Activated naive CD8-positive, alpha-beta T cell treated with anti-CD3 and anti-CD28 coated beads, Interleukin-2, amount 50 U/mL, for 16 hours (primary cell): ENCODE data around the gene IL36RN.

Source experiments
- DNase-seq: peaks from one replicate; pipeline ENCODE4 v3.0.0-alpha.2; 2020; ENCODE audit warnings: low read depth, low spot score

IL36RN gene

DNA sequence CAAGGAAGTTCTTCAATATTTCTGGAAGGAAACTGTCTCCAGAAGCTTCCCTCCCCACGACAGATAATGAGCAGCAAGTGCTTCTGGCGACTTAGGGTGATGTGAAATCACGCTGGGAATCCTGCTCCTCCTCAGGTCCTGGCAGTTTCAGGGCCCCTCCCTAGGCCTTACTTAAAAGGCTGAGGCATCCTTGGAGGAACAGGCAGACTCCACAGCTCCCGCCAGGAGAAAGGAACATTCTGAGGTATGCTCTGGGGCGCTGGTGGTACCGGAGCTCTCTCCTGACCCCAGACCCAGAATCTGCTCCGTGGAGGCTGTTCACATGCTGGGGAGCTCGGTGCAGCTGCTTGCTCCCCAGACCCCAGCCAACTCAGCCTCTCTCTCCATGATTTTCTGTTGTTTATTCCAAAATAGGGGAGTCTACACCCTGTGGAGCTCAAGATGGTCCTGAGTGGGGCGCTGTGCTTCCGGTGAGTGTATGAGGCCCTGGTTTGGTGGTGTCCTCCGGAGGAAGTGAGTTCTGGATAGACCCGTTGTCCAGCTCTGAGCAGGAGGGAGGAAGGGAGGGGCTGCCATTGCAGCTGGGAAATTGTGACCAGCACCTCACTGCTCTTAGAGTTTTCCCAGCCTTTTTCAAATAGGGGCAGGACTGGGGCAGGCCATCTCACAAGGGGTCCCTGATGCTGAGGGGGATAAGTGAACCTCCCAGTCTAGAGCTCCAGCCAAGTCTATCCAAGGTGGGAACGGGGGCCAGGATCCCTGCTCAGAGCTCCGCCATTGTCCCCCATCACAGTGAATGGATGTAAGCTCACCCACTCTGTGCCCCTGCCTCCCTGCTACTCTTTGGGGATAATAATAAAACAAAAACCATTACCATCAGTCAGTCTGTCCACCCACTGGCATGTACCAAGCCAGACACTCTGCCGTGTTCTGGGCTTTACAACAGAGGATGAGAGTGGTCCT, at the start of gene IL36RN:
TSS of gene IL36RN (plus strand) at position 201 of the 963 bp plus-strand sequence. CDS start at position 442, 241 bp downstream.
- no peak for DNase-seq

DNA sequence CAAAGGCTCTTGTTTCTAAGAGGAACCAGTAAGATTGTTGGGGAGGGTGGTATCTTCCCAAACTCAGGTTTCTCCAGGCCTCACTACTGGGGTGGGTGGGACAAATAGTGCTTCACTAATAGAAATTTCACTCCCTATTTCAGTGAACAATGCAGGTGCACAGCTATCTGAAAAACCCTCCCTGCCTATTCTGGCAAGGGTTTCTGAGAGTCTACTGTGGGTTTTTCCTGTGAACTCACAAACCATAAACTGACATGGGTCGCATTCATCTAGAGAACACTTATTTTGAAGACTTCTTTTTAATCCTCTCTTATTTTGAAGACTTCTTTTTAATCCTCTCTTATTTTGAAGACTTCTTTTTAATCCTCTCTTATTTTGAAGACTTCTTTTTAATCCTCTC, 49.4 kb upstream of the IL36RN start:
- DNase-seq: no peak

DNA sequence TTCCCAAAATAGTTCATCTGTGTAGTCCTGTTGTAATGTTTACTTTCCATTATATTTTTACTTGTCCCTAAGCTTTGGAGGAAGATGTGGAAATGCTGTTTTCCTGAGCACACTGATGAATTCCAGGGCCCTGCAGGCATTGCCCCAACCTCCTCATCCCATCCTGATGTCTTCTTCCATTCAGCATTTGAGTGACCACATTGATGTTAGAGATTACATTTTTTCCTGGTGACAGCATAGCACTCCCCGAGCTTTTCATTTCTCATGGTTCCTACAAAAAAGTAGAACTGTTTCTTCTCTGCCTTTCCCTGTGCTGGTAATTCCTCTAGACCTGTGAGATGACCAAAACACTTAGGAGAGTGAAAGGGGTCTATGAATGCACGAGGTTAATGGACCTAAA, 48.9 kb upstream of the IL36RN start:
- no peak for DNase-seq

DNA sequence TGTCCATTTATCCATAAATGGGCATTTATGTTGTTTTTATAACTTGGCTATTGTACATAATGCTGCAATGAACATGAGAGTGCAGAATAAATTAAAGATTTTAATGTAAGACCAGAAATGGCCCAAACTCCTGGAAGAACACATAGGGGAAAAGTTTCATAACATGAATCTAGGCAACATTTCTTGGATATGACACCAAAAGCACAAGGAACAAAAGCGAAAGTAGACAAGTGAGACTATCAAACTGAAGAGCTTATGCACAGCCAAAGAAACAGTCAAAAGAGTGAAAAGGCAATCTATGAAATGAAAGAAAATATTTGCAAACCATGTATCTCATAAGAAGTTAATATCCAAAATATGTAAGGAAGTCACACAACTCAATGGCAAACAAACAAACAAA, 47.9 kb upstream of the IL36RN start:
- DNase-seq: no peak

DNA sequence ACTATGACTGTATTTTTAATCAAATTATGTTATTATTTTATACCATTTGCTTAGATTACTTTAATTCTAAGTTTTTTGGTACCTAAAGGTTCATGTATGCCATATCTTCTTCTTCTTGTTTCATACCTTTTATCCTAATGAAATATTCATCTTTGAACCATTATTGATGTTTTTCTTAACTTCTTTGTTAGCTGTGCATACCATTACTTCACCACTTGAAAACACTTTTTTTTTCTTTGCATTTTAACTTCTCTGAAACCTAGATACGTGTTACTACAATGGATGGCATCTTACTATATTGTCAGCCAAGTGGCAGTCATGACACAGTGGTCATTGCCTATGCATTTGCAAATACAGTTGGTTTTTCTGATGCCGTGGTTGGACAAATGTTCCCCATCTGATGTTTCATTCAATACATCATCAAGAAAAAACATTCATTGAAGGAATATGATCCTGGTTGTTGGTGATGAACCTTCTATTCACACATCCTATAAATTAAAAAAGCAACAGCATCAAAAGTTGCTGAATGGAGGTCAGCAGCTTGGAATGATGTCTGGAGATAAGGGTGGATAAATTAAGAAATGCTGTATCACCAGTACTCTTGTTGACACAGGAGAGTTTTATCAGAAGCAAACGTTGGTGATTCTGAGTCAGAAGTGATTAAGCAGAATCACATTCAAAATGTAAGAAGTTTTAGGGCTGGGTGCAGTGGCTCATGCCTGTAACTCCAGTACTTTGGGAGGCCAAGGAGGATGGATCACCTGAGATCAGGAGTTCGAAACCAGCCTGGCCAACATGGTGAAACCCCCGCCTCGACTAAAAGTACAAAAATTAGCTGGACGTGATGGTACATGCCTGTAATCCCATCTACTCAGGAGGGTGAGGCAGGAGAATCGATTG, 46.3 kb upstream of the IL36RN start:
- no peak for DNase-seq

DNA sequence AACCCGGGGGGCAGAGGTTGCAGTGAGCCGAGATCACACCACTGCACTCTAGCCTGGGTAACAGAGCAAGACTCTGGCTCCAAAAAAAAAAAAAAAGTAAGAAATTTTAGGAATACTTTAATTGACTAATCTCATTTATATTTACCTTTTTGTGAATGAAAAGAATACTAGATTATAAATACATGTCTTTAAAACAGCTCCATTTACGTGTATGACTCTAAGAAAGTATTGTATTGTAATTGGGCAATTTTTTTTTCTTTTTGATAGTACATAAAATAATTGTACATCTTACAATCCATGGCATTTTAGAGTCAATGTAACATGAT, 45.7 kb upstream of the IL36RN start:
- no peak for DNase-seq

DNA sequence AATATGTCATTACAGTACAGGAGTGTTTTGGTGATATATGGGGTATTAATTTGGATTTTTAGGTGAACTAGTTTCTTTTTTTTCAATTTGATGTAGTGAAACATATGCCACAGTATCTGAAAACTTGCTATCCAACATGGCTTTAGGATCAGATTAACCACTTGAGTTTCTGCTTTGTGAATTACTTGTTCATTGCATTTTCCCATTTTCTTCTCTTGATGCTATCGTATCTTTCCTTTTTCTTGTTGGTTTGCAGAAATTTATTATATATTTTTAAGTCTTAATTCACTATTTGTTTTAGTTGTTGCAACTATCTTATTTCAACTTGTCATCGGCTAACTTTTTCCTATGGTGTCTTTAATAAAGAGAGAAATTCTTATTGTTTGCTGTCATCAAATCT, 44.9 kb upstream of the IL36RN start:
- DNase-seq: no peak

DNA sequence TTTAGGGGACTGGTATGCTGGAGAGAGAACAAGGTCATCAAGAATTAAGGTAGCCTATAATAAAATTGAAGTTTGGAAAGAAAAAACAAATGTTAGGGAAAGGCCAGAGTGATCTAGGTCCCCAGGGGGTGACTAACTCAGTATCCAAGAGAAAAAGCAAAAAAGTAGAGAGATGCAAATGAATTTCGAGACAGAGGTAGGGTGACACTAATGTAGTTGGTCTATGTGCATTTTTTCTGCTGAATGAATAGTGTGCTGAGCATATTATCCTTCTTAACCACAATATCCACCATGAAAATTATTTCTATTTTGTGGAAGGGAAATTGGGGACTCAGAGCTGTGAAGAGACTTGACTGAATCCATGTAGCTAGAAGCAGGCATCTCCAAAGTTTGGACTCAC, 44.0 kb upstream of the IL36RN start:
- no peak for DNase-seq

DNA sequence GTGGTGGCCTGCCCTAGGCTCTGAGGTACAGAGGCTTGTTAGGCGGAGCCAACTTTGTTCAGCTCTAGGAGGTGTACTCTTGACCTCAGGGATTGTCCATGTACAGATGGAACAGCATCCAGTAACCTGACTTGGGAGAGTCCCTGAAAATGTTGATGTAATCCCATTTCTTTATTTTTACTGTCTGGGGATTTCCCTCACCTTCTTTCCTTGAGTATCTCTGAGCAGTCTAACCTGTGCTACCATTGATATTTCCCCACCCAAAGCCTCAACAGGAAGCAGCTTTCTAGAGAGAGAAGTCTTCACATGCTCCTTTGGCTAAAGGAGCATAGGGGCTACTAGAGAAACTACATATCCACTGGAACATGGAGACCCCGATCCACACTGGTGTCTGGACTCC, 43.3 kb upstream of the IL36RN start:
- no peak for DNase-seq

DNA sequence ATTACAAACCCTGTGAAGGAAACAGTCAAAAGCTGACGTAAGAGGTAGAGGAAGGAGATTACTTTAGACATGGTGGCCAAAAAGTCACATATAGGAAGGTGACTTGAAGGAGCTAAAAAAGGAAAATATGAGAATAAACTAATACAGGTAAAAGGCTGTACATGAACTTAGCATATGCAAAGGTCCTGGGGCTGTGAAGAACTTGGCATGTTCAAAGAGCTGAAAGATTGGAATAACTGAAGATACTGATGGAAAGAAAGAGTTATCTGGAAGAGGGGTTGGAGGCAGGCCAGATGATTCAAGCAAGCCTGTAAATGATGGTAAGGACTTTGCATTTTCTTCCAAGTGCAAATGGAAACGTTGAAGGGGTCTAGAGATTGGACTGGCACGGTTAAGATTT, 40.5 kb upstream of the IL36RN start:
- DNase-seq: no peak

DNA sequence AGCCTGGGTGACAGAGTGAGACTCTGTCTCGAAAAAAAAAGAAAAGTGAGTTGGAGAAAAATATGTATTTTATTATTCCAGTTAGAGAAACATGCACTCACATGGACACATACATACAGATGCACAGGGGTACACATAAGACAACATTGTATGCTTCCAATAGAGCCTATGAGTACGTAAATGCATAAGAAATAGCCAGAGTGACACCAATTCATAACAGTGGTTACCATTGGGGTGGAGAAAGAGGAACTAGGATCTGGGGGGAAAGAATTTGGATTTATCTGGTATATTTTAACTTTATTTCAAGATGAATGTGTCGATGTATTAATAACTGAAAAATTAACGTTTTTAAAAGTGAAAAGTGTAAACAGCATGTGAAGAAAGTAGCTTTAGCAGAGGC, 37.7 kb upstream of the IL36RN start:
- no peak for DNase-seq

DNA sequence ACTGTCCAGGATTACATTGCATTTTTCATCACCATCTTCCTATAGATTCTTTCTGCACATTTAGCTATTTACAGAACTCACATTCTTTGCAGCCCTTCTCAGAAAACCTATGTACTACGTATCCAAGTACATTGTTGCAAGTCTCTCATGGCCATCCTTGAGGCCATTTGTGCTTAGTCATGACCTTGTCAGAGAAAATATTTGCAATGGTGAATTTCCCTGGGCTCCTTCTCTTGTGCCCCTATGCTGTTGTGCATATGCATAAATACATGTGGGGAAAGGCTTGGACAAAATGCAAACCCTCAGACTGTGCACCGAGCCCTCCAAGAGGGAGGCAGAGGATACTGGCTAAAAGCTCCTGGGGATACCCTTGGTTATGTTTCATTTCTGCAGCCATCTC, 34.2 kb upstream of the IL36RN start:
- no peak for DNase-seq

DNA sequence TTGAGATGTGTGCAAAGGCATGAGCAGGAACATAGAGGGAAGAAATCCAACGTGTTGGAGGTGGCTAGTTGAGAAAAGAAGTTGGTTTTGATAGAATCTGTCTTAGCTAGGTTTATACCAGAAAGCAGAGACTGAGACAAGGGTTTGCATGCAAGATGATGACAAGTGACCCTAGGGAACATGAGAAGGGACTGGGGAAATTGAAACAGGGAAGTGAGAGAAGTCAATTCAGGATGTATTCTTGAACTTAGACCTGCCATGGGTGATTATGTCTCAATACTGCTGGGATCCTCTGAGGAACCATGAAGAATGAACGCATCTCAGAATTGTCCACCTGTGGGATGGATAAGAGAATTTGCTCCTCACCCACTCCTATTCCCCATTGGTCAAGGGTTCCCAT, 33.3 kb upstream of the IL36RN start:
- DNase-seq: no peak

DNA sequence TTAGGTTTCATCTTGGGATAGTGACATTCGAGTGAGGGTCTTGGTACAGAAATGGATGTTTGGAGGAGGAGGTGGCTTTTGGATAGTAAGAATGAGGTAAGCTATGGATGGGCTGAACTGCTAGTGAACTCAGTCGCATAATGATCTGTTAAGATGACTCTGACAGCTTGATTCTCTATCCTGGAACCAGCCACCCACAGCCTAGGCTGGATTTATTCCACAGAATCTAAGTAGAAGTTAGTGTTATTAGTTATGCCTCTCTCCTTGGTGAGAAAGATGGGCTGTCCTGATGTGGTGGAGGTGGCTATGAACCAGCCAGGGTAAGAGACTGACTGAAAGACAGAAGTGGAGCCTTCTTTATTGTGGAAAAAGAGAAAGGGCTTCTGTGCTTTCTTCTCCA, 31.3 kb upstream of the IL36RN start:
- DNase-seq: no peak

DNA sequence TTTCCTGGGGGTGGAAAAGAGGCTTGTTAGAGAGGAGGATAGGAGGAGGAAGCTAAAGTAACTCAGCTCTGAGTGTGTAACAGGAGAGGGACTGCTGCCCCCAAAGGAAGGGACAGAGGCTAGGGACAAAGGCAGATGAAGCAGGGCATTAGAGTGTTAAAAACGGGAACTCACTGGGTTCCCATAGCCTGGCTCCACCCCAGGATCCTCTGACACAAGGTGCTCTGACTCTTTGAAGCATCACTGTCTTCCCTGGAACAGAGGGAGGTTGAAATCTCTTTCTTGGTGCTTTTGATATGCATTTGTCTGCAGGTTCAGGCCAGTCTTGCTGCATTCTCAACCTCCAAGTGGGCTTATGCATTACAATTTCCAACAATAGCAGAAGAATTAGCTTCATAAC, 30.9 kb upstream of the IL36RN start:
- DNase-seq: no peak

DNA sequence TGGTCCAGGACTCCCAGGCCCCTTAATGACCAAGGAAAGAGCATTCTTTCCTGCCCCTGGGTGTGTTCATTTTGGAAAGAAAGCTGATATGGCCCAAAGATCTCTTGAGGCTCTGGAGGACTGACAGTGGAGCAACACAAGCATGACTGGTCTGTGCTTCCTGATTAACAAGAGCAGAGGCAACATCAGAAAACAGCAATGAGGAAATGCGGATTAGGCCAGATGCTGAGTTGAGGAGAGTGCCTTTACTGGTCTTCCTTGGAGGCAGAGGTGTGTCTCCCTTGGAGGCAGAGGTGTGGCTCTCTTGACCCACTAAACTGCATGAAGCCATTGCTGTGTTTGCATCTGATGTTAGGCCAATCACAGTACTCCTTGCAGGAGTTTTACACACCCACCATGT, 26.3 kb upstream of the IL36RN start:
- DNase-seq: no peak

DNA sequence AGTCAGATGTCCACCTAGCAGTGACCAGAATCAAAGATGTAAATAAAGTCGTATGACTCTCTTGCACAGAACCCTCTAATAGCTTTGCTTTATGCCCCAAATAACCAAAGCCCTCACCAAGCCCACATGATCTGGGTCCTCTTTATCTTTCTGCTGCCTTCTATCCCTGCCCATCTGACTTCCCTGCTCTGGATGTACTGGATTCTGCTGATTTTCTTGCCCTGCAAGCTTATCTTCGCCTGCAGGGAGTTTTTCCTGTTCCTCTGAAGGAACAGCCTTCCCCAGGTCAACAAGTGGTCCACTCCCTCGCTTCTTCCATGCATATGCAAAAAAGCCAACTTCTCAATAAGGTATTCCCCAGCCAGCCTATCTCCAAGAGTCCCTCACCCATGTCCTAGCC, 25.0 kb upstream of the IL36RN start:
- no peak for DNase-seq

DNA sequence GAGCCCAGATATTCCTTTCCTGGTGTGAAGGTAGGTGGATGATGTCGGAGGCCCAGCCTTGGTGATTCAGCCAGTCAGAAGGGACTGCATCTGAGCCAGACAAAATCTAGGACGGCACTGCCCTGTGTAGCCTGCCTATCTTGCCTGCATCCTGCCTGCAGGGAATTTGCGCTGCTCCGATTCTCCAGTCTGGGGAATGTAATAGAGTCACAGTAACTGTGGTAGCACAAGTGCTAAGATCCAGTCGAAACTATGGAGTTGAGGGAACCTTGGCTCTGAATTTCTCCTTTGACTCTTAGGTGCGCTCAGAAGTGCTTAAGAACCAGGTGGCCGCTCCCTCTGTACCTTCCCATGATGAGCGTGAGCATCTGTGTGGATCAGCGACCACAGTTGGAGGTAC, 22.2 kb upstream of the IL36RN start:
- no peak for DNase-seq

DNA sequence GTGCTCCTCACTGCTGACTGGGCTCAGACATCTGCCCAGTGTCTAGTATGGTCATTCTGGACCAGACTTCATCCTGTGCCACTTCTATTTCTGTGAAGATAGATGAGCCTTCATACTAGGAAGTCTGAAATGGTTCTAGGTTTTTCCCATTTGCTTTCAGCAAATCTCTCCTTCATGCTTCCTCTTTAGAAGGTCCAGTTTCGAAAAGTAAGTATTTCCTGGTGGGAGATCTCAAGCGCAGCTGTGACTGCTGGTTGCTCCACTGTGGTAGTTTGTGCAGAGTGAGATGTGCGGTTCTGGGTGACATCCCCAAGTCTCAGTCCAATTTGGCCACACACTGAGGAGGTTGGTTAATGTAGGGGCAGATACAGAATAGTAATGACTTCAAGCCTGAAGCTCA, 20.7 kb upstream of the IL36RN start:
- no peak for DNase-seq

DNA sequence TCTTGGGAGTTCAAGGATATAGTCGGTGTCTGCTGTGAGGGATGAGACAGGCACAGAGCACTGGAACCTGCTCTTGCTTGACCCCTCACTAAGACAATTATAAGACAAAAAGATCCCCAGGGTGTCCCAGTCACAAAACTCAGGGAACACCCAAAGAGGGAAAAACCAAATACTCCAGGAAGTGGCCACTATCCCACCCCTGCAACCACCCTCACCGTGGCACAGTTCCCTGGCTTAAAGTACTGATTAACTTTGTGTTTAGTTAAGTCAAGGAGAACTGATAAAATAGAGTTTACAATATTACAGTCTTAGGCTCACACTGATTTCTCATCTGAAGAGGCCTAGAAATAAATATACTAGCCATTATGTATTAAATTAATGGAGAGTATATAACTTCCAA, 19.8 kb upstream of the IL36RN start:
- DNase-seq: no peak

DNA sequence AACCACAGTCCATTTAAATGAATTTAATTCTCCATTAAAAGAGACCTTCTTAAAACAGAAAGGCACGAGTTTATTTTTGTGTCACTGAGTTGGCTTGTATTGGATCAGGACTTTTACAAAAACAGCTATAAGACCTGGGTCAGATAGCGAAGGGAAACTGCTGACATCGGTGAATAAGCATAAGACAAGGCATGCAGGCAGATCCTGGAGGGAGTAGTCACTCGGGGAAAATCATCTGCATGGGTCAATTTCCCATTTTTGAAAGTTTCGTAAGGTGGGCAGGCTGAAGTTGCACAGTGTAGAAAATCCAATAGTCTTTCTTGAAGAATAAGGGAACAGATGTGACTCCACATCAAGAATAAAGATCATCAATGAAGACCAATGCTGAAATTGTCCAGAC, 19.3 kb upstream of the IL36RN start:
- no peak for DNase-seq

DNA sequence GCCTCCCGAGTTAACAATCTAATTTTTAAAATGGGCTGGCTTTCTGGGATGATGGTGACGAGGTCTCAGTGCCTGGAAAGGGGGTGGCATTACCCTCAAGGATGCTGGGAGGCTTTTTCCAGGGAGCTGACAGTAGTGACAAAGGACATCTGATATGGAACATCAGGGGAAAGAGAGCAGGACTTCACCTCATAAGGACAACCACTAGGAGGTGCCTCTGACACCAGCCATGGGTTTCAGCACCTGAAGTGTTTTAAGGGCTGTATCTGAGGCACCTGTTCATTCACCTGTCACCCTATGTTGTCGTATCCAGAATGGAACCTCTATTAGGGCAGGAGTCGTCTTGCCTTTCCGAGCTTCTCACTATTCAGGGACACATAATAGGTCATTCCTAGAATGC, 17.1 kb upstream of the IL36RN start:
- DNase-seq: no peak

DNA sequence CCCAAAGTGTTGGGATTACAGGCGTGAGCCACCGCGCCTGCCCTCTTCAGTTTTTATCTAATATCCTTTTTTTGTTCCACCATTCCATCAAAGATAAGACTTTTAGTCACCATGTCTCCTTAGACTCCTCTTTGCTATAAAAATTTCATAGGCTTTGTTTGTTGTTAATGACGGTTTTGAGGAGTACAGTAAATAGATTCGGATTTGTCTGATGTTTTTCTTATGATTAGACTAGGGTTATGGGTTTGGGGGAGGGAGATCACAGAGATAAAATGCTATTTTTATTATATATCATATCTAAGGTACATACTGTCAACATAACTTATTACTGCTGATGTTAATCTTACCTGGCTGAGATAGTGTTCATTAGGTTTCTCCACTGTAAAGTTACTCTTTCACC, 12.5 kb upstream of the IL36RN start:
- DNase-seq: no peak
